HG03354 (cell line): Measurements from ENCODE around the gene BBS9.

Experiments
- ATAC-seq: cut with Tn5 transposase; IDR thresholded peaks from one replicate; pipeline ENCODE4 v1.9.1; 2021; ENCODE audit warnings: mild to moderate bottlenecking; ENCODE audit not compliant: unreplicated experiment, poor library complexity, severe bottlenecking

BBS9 gene

DNA sequence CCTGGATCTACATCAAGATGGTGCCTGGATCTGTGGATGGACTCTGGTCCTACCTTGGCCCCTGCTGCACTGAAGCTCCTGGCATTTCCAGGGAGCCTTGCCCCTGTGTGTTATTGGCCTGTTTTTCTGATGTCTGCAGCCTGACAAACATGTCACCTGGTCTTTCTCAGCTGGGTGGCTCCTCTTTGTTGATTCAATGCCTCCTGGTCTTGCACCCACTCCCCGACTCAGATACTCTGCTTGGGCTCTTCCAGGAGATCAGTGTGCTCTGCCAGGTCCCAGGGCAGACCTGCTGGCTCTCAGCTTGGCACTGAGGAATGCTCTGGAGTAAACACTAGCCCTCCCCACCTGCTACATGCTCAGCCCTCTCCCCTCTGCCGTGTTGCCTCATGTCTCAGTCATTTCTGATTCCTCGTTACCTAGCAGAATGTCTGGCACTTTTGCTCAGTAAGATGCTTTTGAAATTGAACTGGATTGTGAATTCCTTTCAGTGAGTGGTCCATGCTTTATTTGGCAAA lies 522.7 kb downstream of the BBS9 start:
- ATAC-seq = no peak

GRCh38 chr7:33654676-33655075 lies 525.3 kb downstream of the BBS9 start:
- no peak for ATAC-seq
